Ovary (tissue), 3 donors: ENCODE measurements around the gene SMPD1.

Experiments
- CTCF ChIP-seq, 3 donors: fragments of 450-650 bp in 2 of 3; fragments of 200-600 bp in 1 of 3; IDR thresholded peaks; one replicate each; pipeline versions ENCODE4 v1.5.1 to v1.8.0; 2016 to 2022; ENCODE audit warnings: antibody characterized with exemption in 3 of 3, mild to moderate bottlenecking in 1 of 3
- EP300 ChIP-seq: sonication (generic); formaldehyde crosslinking; IDR thresholded peaks from one replicate; pipeline ENCODE4 v1.6.1; 2017; ENCODE audit warnings: antibody characterized with exemption
- POLR2A ChIP-seq: fragments of 450-650 bp; IDR thresholded peaks from one replicate; pipeline ENCODE4 v1.6.1; 2017; ENCODE audit warnings: antibody characterized with exemption, mild to moderate bottlenecking, moderate library complexity
- donor health status: DM: no; HTN: no; CAD: no.

DNA sequence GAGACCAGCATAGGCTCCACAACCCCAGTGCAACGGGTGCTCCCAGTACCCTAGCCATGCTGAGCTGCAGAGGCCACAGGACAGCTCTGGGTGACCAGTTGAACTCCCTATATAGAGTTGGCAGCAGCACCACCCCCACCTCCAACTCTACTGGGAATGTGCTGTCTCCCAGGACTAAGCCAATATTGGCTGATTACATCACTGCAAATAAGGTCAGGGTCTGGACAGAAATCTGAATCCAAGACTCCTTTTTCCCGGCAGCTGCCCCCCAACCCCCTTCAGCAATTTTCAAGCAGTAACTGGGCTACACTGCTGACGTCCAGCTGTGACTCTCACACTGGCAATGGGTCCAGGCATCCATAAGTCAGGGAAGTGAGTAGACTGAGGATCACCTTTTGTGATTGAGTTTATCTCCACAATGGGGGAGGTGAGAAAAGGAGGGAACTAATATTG lies 50.7 kb downstream of the SMPD1 start, which contains the start of gene HPX:
- TF ChIP-seq CTCF (IDR thresholded peaks at IDR 0.05) (no peak), POLR2A (no peak), EP300 (no peak)
